HG03469 (cell line): Measurements from ENCODE around the gene ADCY1.
"Not testable (repeated sequence)": the region's sequence is repeated elsewhere in the genome, so short reads cannot be mapped to it uniquely, and the experiment has no call there.

ENCODE experiments used
- ATAC-seq: cut with Tn5 transposase; IDR thresholded peaks from one replicate; pipeline ENCODE4 v1.9.1; 2021; ENCODE audit warnings: mild to moderate bottlenecking, moderate library complexity, moderate number of reproducible peaks; ENCODE audit not compliant: unreplicated experiment

Gene ADCY1

DNA sequence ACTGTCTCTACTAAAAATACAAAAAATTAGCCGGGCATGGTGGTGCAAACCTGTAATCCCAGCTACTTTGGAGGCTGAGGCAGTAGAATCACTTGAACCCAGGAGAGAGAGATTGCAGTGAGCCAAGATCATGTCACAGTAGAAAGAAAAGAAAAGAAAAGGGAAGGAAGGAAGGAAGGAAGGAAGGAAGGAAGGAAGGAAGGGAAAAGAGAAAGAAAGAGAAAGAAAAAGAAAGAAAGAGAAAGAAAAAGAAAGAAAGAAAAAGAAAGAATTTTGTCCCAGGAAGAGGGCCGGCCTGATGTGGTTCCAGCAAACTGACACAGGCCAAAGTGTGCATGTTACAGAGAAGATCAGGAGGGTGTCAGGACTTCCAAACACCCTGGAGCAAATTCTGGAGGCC is 151.1 kb downstream of the ADCY1 start:
- ATAC-seq, result not testable (repeated sequence)

DNA sequence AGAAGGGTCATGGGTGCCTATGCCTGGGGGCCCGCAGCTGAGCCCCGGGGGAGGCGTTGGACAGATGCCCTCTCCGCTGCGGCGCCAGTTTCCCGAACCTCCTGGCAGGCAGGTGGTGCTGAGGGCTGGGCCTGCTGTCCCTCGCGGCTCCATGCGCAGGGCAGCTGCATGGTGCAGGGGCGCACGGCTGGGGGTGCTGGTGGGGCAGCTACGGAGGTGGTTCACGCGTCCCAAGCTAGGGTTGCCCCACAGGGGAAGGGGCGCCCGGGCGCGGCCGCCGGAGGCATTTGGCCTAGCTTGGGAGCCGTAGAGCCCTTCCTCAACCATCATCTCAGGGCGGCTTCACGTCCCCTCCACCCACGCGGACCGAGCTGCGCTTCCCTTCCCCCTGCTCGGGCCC is 152.7 kb downstream of the ADCY1 start:
- ATAC-seq, result no peak

DNA sequence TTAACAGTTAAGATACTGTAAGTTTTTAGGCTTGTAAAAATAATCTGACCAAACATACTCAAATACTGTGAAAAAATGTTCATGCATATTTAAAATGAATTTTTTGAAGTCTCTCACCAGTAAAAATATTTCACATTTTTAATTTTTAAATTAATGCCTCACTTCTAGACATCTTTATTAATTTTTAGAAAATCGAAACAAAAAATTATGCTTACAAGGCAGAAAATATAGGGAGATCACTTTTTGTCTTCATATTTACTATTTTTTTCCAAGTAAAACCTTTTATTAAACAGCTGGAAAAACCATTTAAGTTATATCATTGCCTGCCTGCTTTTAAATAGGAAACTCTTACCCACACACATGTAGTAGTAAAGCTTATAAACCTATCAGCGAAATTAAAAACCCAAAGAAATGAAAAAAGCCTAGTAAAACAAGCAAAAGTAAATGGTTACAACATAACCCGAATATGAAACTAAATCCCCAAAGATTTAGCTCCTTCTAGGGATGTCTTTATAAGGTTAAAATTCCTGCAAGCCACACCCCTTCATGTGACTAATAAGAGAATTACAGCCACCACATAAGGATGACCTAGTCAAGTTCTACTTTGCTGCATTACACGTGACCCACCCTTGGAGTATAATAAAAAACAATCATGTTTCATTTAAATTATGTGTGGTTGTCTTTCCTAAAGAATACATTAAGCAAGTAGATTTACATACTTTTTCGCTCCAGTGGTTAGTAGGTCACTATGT is 157.7 kb downstream of the ADCY1 start:
- not testable (repeated sequence) for ATAC-seq

DNA sequence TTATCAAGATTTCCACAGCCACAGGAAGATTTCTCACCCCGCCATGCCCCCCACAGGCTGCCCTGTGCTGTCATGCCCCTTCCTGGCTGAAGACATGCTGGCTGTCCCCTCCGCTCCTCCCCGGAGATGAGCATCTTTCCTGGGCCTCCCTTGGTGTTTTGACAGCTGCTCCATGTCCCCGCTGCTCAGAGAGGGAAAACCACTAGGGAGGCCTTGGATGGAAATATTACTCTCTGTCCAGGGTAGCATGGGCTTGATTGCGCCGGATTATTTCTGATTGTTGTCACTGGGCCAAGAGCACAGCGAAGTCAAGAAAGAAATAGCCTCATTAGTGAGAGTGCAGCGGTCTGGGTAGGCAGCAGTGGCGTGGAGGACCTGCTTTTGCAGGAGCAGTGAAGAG is 164.8 kb downstream of the ADCY1 start:
- not testable (repeated sequence) for ATAC-seq

DNA sequence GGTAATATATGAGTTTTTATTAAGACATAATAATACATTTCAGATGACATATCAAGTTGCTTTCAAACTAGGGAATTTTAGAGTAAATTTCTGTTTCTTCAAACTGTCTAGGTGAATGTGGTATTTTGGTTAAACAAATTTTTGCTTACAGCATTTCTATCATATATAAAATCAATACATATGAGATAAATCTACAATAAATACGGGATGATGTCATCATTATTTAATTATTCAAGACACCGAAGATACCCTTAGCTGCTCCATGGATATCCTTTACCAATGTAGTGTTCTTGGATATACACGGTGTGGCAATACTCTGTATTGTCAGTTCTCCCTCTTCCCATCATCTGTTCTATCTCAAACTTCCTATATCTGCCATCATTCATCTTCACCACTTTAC is 166.4 kb downstream of the ADCY1 start:
- ATAC-seq, result not testable (repeated sequence)

DNA sequence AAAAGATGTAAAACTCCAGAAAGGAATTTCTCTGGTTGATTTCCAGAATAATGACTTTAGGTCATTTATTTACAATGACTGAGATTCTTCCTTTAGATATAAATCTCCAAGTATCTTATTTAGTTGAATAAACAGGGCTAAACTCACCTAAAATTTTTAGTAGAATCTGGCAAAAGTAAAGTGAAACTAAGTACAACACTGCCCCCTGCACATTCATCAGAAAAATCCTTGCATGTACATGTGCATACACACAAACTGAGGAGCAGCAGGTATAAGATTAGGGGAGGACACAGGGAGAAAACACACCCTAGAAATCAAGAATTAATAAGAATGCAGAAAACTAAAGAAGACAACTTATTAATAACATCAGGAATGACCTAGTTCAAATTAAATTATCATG is 174.8 kb downstream of the ADCY1 start:
- not testable (repeated sequence) for ATAC-seq

DNA sequence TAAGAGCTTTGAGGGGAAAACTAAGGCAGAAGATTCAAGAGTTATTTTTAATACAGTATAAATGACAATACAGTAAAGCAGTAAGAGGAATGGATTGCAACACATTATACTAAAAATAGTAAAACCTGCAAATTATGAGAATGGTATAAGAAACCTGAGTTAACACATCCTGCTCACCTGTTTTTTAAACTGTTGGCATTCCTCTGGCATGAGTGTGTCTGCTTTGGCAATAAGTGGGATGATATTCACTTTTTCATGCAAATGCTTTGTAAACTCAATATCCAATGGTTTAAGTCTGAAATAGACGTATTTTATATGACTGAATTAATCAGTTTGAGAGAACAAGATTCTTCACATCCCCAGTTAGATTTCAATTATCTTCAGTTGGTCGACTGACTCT is 177.2 kb downstream of the ADCY1 start:
- ATAC-seq, result not testable (repeated sequence)

DNA sequence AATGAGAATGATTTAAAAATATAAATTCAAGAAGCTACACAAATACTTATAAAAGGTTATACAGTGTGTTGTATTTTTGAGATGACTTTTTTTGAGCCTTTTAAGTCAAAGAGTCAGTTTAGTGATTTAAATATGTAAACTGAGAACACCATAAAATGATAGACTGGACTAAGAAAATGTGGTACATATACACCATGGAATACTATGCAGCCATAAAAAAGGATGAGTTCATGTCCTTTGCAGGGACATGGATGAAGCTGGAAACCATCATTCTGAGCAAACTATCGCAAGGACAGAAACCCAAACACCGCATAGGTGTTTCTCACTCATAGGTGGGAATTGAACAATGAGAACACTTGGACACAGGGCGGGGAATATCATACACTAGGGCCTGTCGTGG is 182.2 kb downstream of the ADCY1 start:
- not testable (repeated sequence) for ATAC-seq

DNA sequence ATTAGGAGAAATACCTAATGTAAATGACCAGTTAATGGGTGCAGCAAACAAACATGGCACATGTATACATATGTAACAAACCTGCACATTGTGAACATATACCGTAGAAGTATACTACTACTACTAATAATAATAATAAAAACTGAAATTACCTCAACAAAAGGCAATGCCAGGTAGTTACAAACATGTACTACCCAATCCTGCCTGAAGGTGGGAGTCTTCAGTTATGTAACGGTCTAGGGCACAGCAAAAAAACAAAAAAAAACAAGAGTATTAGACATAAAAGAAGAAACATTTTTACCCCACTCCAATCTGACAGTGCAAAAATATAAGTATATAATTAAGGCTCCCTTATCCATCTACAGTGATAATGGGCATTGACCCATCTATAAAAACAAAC is 182.6 kb downstream of the ADCY1 start:
- ATAC-seq, result not testable (repeated sequence)

DNA sequence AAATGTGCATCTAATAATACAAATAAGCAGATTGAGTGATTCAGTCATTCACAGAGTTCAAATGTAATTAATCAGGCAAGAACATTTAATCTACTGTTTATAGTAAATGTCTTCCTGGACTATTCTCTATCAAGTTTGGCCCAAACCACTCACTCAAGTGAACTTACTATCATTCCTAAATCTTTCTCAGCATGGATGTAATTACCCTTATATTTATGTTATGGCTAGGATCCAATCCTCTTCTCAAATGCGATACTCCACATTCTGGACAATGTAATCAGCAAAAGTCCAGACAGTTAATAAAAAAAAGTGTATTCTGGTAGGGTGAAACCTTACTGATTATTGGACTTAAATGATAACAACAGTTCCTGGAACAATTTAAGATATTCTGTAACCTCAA is 185.3 kb downstream of the ADCY1 start:
- not testable (repeated sequence) for ATAC-seq

DNA sequence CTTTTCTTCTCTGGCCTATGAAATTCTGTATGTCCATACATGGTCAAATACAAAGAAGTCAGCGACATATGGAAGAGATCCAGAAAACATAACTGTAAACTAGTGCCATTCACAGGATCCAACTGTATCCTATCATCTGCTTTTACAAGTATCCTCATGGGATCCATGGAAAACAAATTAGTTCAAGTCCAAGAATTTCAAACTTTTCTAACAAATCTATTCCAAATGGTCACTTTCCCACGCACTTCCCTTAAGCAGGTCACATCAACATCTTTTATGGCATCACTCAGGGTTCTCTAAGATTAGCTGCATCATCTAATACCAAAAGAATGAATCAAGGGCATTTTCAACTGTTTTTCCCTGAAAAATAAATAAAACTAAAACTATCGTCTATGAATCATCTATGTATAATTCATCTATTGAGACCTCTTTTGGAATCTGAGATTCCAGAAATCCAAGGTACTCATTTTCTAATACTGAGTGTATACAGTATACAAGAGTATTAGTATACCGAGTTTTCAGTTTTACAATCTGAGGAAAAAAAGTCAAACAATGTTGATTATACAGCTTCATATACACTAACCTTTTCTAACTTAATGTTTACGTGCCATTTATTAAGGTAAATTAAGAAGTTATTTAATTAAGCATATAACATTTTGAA is 187.5 kb downstream of the ADCY1 start:
- ATAC-seq, result not testable (repeated sequence)

DNA sequence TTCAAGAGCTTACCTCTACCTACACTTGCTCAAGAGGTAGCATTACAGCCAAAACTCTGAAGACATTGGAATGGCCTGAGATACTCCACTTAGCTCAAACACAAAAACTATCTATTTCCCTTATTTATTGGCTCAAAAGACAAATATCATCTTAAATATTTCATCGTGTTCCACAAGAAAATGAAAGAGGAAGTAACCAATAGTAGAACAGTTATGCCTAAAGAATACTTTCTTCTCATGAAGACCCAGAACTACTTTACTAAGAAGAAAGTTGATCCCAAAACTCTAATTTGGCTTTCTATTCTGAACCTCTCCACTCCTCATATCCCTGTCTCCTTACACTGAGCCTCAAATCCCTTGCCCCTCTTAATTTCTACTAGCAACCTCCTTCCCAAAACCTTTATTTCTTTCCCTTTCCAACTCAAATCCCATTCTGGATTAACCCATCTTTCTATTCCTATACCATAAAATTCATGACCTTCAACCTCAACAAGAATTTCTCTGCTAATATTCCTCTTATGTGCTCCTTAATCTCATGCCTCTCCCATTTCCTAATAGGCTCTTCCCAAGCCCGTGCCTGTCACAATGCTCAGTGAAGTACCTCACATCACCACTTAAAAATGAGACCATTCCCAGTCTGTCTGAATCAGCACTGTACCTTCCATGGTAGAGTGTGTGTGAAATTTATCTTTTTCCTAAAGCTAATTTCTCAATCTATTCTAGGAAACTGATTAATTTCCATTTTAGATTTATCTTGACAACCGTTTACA is 188.2 kb downstream of the ADCY1 start:
- ATAC-seq, result not testable (repeated sequence)

DNA sequence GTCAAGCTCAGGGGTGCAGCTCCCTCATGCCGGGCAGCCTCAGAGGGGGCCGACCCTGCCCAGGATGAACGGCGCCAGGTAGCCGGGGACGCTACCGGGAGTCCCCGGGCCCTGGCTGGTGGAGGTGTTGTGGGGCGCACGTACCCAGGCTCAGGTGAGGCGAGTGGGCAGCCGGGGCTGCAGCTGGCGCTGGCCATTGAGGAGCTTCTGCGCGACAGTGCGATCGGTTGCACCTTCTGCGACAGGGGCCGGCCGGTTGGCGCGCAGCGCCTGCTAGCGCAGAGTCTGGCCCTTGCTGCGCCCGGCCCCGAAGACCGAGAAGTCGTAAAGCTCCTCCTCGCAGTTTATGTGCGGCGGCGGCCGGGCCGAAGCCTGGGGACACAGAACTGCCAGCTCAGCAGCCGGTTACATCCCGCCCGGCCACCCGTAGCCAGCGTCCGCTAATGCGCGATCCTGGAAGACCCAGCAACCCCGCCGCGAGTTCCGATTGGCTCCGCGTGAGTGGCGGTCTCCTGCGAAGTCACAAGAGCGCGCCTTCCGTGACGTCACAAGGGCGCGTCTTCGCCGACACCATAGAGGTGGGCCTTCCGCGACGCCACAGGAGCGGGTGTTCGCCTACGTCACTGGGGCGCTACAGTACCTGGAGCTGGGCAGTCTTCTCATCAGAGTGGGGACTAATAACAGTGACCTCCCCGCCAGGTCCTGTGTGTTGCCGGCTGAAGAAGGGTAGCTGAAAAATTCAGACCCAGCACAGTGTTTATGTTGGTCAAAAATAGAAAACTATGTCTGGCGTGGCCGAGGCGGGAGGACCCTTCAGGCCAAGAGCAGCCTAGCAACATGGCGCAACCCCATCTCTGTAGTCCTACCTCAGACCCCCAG is 194.6 kb downstream of the ADCY1 start:
- peak; percentile 99 for ATAC-seq

DNA sequence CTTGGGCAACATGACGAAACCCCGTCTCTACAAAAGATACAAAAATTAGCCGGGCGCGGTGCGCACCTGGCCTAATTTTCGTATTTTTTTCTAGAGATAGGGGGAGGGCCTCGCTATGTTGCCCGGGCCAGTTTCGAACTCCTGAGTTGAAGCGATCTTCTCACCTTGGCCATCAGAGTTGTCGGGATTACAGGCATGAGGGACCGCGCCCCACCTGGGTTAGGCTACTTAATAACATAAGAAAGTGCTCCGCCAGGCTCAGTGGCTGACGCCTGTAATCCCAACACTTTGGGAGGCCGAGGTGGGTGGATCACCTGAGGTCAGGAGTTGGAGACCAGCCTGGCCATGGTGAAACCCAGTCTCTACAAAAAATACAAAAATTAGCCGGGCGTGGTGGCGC is 195.5 kb downstream of the ADCY1 start:
- not testable (repeated sequence) for ATAC-seq
